Activated effector memory CD4-positive, alpha-beta T cell treated with anti-CD3 and anti-CD28 coated beads, Interleukin-2, amount 50 U/mL, for 16 hours (primary cell): ENCODE results near the gene AP2S1.
A peak's percentile ranks its signal among the peaks of the same experiment; 100 is the strongest.
"Not testable (repeated sequence)": the region's sequence is repeated elsewhere in the genome, so short reads cannot be mapped to it uniquely, and the experiment has no call there.

Source experiments
- DNase-seq: peaks from one replicate; pipeline ENCODE4 v3.0.0-alpha.2; 2020

AP2S1 gene

GRCh38 chr19:46850228-46851203 is at the start of gene AP2S1:
AP2S1 (minus strand) TSS chr19:46850846; CDS start chr19:46850766, 80 bp downstream.
- peak; percentile 97 for DNase-seq

DNA sequence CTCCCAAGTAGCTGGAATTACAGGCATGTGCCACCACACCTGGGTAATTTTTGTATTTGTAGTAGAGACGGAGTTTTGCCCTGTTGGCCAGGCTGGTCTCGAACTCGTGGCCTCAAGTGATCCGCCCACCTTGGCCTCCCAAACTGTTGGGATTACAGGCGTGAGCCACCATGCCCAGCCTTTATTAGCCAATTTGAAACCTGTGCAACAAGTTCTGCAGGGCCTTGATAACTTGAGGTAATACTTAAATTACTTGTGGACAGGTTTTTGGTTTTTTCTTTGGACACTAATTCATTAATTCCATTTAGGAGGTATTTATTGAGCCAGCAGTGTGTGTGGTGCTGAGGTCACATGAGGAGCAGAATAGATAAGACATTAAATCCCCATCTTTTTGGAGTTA is 49.7 kb upstream of the AP2S1 start:
- no peak for DNase-seq

DNA sequence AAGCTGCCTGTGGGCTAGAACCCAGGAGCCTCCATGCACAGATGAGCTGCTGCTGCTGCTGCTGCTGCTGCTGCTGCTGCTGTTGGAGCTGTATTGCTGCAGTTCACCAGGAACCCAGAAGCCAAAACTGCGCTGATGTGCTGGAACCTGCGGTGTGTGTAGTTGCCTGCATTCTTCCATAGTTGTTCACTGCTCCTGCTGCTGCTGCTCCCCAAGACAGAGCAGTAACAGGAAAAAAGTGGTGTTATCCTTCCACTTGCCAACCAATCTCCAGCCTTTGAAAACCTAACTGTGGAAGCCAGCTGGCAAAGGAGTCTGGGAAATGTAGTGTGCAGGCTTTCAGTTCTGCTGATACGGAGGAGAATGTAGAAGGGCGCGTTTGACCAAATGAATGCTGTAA is 48.1 kb upstream of the AP2S1 start:
- DNase-seq = no peak

GRCh38 chr19:46896076-46896794 is 45.6 kb upstream of the AP2S1 start:
- DNase-seq = no peak

GRCh38 chr19:46892252-46893179 is 41.9 kb upstream of the AP2S1 start:
- DNase-seq = no peak

GRCh38 chr19:46890423-46891170 is 40.0 kb upstream of the AP2S1 start:
- DNase-seq = no peak

DNA sequence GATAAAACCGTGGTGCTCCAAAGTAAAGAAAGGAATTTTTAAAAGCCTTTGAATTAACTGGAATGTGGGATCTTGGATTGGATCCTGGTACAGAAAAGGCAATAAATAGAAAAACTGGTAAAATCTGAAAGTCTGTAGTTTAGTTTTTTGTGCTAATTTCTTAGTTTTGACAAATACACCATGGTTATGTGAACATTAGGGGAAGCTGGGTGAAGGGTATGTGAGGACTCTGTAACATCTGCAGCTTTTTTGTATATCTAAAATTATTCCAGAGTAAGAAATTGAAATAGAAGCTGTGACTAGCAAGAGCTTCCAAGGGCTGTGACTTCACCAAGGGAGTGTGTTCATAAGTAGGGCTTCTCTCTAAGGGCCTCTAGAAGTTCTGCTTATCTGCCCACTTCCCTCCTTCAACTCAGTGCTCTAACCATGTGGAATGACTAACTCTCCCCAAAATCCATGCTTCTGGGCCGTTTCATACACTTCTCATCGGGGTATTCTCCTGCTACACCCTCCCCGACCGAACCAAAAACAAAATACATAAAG is 36.7 kb upstream of the AP2S1 start:
- DNase-seq = no peak

DNA sequence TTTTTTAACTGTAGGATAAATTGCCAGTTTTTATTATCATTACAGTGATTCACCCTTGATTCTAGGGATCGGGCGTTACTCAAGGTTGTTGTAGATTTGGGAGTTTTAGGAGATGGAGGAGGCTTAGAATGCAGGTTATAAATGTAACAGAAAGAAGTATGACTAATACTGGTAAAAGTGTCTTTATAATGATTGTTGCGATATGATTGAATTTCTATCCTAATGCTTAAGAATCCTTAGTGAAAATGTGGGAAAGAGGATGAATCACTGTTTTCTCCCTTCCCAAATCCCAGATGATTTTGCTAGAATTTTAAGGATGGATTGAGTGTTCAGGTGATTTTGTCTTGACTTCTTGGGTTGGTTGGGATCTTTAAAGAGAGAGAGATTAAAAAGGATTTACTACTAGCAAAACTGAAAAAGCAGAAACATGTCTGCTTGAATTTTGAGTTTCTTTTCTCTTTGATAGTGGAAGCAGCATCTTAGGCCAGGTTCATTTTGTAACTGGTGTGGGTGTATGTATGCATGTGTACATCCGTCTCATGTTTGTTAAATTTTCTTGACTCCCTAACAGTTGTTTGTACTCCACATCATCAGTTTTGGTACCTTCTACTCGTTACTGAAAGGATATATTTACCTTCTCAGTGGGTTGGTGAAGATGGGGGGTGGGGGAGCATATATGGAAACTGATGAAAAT is 36.0 kb upstream of the AP2S1 start:
- no peak for DNase-seq

DNA sequence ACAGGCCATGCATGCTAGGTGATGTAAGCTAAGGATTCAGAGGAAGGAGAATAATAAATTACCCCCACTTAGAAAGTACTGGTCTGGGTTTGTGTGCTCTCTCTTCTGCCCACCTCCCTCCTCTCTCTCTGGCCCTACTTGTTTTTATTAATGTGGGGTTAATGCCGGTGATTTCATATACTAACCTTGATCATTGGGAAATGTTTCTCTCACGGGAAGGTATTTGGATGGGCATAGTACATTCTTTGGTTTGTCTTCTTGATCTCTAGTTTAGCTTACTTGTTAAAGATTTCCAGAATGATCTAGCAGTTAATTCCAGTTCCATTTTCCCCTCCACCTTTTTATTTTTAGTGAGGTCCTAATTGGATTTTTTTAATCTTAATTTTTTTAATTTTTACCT is 34.8 kb upstream of the AP2S1 start:
- no peak for DNase-seq

- DNase-seq = not testable (repeated sequence)
Measured at GRCh38 chr19:46882751-46883150, 32.1 kb upstream of the AP2S1 start.

DNA sequence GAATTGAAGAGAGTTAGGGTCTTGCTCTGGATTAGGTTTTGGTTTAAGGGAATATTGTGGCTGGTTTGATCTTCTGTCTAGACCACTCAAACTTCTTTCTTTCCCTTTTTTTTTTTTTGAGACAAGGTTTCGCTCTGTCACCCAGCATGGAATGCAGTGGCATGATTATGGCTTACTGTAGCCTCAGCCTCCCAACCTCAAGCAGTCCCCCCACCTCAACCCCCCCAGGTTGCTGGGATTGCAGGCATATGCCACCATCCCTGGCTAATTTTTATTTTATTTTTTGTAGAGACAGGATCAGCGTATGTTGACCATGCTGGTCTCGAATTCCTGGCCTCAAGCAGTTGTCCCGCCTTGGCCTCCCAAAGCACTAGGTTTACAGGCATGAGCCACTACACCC is 31.4 kb upstream of the AP2S1 start:
- no peak for DNase-seq

GRCh38 chr19:46881092-46881491 is 30.4 kb upstream of the AP2S1 start:
- no peak for DNase-seq

DNA sequence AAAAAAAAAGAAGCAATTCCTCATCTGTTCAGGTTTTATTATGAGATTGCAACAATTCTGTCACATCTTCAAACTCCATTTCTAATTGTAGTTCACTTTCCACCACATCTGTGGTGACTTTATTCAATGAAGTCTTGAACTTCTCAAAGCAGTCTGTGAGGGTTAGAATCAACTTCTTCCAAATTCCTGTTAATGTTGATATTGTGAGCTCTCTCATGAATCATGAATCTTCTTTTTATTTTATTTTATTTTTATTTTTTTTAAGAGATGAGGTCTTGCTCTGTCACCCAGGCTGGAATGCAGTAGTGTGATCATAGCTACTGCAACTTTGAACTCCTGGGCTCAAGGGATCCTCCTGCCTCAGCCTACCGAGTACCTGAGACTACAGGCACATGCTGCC is 29.8 kb upstream of the AP2S1 start:
- DNase-seq = no peak

DNA sequence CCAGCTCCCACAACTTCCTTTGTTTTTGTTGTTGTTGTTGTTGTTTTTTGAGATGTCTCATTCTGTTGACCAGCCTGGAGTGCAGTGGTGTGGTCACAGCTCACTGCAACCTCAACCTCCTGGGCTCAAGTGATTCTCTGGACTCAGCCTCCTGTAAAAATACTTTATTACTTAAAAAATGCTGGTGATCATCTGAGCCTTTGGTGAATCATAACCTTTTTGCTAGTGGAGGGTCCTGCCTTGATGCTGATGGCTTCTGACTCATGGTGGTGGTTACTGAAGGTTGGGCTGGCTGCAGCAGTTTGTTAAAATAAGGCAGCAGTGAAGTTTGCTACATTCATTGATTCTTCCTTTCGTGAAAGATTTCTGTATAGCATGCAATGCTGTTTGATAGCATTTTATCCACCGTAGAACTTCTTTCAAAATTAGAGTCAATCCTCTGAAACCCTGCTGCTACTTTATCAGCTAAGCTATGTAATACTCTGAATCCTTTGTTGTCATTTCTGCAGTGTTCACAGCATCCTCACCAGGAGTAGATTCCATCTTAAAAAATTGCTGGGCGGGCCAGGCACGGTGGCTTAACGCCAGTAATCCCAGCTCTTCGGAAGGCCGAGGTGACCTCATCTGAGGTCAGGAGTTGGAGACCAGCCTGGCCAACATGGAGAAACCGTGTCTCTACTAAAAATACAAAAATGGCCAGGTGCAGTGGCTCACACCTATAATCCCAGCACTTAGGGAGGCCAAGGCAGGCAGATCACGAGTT is 28.1 kb upstream of the AP2S1 start:
- DNase-seq = no peak

DNA sequence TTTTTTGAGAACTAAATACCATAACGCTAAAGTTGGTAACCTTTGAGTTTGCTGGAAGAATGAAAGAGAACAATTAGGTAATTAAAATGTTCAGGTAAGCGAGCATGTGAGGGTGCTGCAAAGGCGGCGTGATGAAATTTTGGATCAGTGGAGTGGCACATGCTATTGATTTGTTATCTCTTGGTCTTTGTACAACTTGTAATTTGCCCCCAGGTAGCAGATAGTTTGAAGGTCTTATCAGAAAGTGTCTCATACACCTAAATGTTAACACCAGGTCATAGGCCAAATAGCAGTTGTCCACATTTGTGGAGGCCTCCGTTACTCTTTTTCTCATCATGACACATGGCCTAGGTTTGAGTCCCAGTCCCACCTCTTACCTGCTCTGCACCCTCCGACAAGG is 25.0 kb upstream of the AP2S1 start:
- no peak for DNase-seq

- DNase-seq = no peak
Measured at GRCh38 chr19:46875234-46875633, 24.6 kb upstream of the AP2S1 start.

DNA sequence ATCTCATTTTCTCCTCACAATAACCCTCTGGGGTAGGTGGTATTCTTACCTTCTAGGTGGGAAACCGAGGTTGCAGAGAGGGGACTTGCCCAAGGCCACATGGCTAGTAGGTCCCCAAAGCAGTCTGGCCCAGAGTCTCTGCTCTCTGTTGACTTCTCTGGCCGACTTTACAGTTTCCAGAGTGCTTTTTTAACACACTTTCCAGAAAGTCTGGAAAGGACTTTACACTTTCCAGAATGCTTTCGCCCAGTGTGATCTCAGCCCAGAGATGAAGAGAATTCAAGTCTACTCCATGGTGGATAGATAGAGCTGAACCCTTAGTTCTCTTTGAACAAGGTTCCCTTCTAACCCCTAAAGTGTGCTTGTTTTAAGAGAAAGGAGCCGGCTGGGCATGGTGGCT is 22.3 kb upstream of the AP2S1 start:
- no peak for DNase-seq

DNA sequence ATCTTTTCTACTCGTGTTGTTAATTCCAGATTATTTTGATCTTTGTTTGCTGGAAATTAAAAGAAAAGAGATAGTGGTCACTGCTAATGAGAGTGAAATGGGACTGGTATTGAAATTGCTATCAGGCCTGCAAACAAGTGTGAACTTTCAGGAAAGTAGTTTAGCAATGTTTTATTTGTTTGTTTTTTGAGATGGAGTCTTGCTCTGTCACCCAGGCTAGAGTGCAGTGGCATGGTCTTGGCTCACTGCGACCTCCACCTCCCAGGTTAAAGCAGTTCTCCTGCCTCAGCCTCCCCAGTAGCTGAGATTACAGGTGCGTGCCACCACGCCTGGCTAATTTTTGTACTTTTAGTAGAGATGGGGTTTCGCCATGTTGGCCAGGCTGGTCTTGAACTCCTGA is 20.5 kb upstream of the AP2S1 start:
- DNase-seq = not testable (repeated sequence)

GRCh38 chr19:46868025-46868802 is 17.6 kb upstream of the AP2S1 start:
- no peak for DNase-seq

GRCh38 chr19:46867170-46867569 is 16.5 kb upstream of the AP2S1 start:
- peak; percentile 6 for DNase-seq
